Liver (tissue), 9 donors: ENCODE measurements around the gene KCNA4. TPM values are rescaled to one million over a fixed set of nuclear protein-coding genes. Genes with fewer than 3 reads are reported as not detected.

Source experiments
- DNase-seq: peaks from one replicate; pipeline ENCODE4 v3.0.0-alpha.2; 2017; ENCODE audit warnings: low spot score
- H3K27ac ChIP-seq, 2 donors: one replicate each; pipeline ENCODE4 v1.7.0; 2013; ENCODE audit warnings: inconsistent platforms in 2 of 2, low read length in 2 of 2, control low read depth in 1 of 2, low read depth in 1 of 2, mild to moderate bottlenecking in 1 of 2
- H3K27me3 ChIP-seq, 4 donors: one replicate each; pipeline versions ENCODE4 v1.6.1 to v1.7.0; 2013; ENCODE audit warnings: low read length in 3 of 4, inconsistent platforms in 1 of 4, mild to moderate bottlenecking in 1 of 4, moderate library complexity in 1 of 4; ENCODE audit not compliant: control insufficient read depth in 4 of 4, insufficient read depth in 4 of 4
- H3K36me3 ChIP-seq, 4 donors: one replicate each; pipeline versions ENCODE4 v1.6.1 to v1.7.0; 2013; ENCODE audit warnings: low read length in 3 of 4, mild to moderate bottlenecking in 3 of 4, low read depth in 1 of 4, moderate library complexity in 1 of 4; ENCODE audit not compliant: control insufficient read depth in 4 of 4, insufficient read depth in 3 of 4
- H3K4me1 ChIP-seq, 4 donors: one replicate each; pipeline versions ENCODE4 v1.6.1 to v1.7.0; 2013; ENCODE audit warnings: low read length in 3 of 4, mild to moderate bottlenecking in 3 of 4, moderate library complexity in 1 of 4; ENCODE audit not compliant: control insufficient read depth in 4 of 4, insufficient read depth in 4 of 4
- H3K4me3 ChIP-seq, 3 donors: one replicate each; pipeline versions ENCODE4 v1.6.1 to v1.7.0; 2013; ENCODE audit warnings: low read length in 3 of 3, control low read depth in 1 of 3, low read depth in 1 of 3, mild to moderate bottlenecking in 1 of 3
- H3K9ac ChIP-seq, 2 donors: one replicate each; pipeline ENCODE4 v1.7.0; 2013; ENCODE audit warnings: low read length in 2 of 2, mild to moderate bottlenecking in 2 of 2, moderate library complexity in 2 of 2, control low read depth in 1 of 2, low read depth in 1 of 2
- H3K9me3 ChIP-seq, 4 donors: one replicate each; pipeline versions ENCODE4 v1.6.1 to v1.7.0; 2013; ENCODE audit warnings: low read length in 3 of 4; ENCODE audit not compliant: control insufficient read depth in 4 of 4
- EGR1 ChIP-seq, 2 donors: IDR thresholded peaks; 2 replicates each; pipeline ENCODE4 v1.6.1; 2016 to 2018; ENCODE audit warnings: antibody characterized with exemption in 2 of 2, low read depth in 2 of 2
- FOXA2 ChIP-seq: IDR thresholded peaks from 2 replicates; pipeline ENCODE4 v1.6.1; 2016; ENCODE audit warnings: antibody characterized with exemption
- HNF4A ChIP-seq, 2 donors: conservative IDR thresholded peaks; 2 replicates each; pipeline ENCODE4 v1.6.1; 2016; ENCODE audit warnings: antibody characterized with exemption in 2 of 2, mild to moderate bottlenecking in 2 of 2
- JUND ChIP-seq, 2 donors: IDR thresholded peaks; 2 replicates each; pipeline ENCODE4 v1.6.1; 2016; ENCODE audit warnings: antibody characterized with exemption in 2 of 2
- NR2F2 ChIP-seq: IDR thresholded peaks from 2 replicates; pipeline ENCODE4 v1.6.1; 2016; ENCODE audit warnings: antibody characterized with exemption
- RXRA ChIP-seq, 2 donors: IDR thresholded peaks; 2 replicates each; pipeline ENCODE4 v1.6.1; 2017 to 2018; ENCODE audit warnings: antibody characterized with exemption in 2 of 2, mild to moderate bottlenecking in 1 of 2
- SP1 ChIP-seq: IDR thresholded peaks from 2 replicates; pipeline ENCODE4 v1.6.1; 2018; ENCODE audit warnings: antibody characterized with exemption, mild to moderate bottlenecking
- TAF1 ChIP-seq: conservative IDR thresholded peaks from 2 replicates; pipeline ENCODE4 v1.6.1; 2016; ENCODE audit warnings: antibody characterized with exemption, mild to moderate bottlenecking
- YY1 ChIP-seq: IDR thresholded peaks from 2 replicates; pipeline ENCODE4 v1.6.1; 2016; ENCODE audit warnings: antibody characterized with exemption, mild to moderate bottlenecking
- WGBS: extraction: QIAGEN DNeasy Blood & Tissue Kit; methylation state at CpG from one replicate; pipeline ENCODE4 v1.1.7; 2013; 5-methylcytosine and 5-hydroxymethylcytosine counted together
- polyA plus RNA-seq, 2 donors: library from polyadenylated mRNA; stranded (reverse) in 1 of 2; unstranded in 1 of 2; fragments of 200-250 nt in 1 of 2; fragments of >200 nt in 1 of 2; fragmentation: Nextera tagmentation in 1 of 2; extraction: Ambion mirVana in 1 of 2; gene quantifications; one replicate each; pipeline versions ENCODE4 v1.2.1 to v1.2.3, GENCODE V29; 2013 to 2015
- total RNA-seq, 2 donors: library from RNA; depleted of rRNA; stranded (reverse); fragments of >200 nt; gene quantifications; one replicate each; pipeline ENCODE4 v1.2.3, GENCODE V29; 2014
- TF ChIP-seq, protein P1 (sequence below): IDR thresholded peaks from 2 replicates; pipeline ENCODE4 v1.6.1; 2016; ENCODE audit warnings: antibody characterized with exemption
- TF ChIP-seq, protein P2 (sequence below): IDR thresholded peaks from 2 replicates; pipeline ENCODE4 v1.6.1; 2016; ENCODE audit warnings: antibody characterized with exemption, mild to moderate bottlenecking
- TF ChIP-seq, protein P3 (sequence below): IDR thresholded peaks from 2 replicates; pipeline ENCODE4 v1.6.1; 2016; ENCODE audit warnings: antibody characterized with exemption
- TF ChIP-seq, protein P4 (sequence below): fragments of 150-350 bp; IDR thresholded peaks from 2 replicates; pipeline ENCODE4 v1.5.1; 2017; ENCODE audit warnings: improper control_type of control experiment, low read depth, low read length; ENCODE audit not compliant: missing input control
- TF ChIP-seq, protein P5 (sequence below): IDR thresholded peaks from 2 replicates; pipeline ENCODE4 v1.6.1; 2016; ENCODE audit warnings: antibody characterized with exemption
- donor health status: healthy.
- donor health status: healthy.
- donor health status: healthy.
- donor health status: healthy.
- donor health status: healthy.

The KCNA4 gene
- total and polyA plus RNA-seq, 4 donors, result 0.05 to 0.59 TPM; not detected in 2

DNA sequence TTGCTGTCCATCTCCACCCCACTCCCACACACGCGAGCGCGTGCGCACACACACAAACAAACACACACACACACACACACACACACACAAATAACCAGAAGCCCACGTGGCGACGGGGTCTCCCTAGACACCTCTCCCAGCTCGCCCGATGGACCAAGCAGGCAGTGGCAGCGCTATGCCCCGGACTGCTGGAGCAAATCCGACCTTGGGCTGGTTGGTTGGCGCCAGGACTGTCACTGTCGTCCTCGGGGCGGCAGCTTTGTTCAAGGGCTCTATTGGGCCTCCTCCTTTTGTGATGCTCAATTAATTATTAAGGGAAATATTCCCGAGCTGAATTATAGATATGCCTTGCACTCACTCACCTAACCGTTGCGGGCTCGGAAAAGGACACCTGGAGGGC lies 1.7 kb upstream of the KCNA4 start:
- Histone ChIP-seq H3K36me3 (no peaks in the 10 kb centered on the region), H3K27me3 (peaks cover 2 to 10% (median 8%) of the 10 kb centered on the region in 4 donors), H3K9me3 (no peaks in the 10 kb centered on the region), H3K4me1 (peaks cover 0 to 4% (median under 1%) of the 10 kb centered on the region in 4 donors), H3K9ac (no peak overlapping the region), H3K4me3 (no peak overlapping the region), H3K27ac (no peak overlapping the region)
- TF ChIP-seq, protein P1, sequence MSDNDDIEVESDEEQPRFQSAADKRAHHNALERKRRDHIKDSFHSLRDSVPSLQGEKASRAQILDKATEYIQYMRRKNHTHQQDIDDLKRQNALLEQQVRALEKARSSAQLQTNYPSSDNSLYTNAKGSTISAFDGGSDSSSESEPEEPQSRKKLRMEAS, result no peak
- no peak for TF ChIP-seq JUND (IDR thresholded peaks at IDR 0.05)
- TF ChIP-seq, protein P2, sequence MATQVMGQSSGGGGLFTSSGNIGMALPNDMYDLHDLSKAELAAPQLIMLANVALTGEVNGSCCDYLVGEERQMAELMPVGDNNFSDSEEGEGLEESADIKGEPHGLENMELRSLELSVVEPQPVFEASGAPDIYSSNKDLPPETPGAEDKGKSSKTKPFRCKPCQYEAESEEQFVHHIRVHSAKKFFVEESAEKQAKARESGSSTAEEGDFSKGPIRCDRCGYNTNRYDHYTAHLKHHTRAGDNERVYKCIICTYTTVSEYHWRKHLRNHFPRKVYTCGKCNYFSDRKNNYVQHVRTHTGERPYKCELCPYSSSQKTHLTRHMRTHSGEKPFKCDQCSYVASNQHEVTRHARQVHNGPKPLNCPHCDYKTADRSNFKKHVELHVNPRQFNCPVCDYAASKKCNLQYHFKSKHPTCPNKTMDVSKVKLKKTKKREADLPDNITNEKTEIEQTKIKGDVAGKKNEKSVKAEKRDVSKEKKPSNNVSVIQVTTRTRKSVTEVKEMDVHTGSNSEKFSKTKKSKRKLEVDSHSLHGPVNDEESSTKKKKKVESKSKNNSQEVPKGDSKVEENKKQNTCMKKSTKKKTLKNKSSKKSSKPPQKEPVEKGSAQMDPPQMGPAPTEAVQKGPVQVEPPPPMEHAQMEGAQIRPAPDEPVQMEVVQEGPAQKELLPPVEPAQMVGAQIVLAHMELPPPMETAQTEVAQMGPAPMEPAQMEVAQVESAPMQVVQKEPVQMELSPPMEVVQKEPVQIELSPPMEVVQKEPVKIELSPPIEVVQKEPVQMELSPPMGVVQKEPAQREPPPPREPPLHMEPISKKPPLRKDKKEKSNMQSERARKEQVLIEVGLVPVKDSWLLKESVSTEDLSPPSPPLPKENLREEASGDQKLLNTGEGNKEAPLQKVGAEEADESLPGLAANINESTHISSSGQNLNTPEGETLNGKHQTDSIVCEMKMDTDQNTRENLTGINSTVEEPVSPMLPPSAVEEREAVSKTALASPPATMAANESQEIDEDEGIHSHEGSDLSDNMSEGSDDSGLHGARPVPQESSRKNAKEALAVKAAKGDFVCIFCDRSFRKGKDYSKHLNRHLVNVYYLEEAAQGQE, result no peak
- TF ChIP-seq, protein P3, sequence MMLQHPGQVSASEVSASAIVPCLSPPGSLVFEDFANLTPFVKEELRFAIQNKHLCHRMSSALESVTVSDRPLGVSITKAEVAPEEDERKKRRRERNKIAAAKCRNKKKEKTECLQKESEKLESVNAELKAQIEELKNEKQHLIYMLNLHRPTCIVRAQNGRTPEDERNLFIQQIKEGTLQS, result no peak
- no peak for TF ChIP-seq NR2F2
- TF ChIP-seq, protein P4, sequence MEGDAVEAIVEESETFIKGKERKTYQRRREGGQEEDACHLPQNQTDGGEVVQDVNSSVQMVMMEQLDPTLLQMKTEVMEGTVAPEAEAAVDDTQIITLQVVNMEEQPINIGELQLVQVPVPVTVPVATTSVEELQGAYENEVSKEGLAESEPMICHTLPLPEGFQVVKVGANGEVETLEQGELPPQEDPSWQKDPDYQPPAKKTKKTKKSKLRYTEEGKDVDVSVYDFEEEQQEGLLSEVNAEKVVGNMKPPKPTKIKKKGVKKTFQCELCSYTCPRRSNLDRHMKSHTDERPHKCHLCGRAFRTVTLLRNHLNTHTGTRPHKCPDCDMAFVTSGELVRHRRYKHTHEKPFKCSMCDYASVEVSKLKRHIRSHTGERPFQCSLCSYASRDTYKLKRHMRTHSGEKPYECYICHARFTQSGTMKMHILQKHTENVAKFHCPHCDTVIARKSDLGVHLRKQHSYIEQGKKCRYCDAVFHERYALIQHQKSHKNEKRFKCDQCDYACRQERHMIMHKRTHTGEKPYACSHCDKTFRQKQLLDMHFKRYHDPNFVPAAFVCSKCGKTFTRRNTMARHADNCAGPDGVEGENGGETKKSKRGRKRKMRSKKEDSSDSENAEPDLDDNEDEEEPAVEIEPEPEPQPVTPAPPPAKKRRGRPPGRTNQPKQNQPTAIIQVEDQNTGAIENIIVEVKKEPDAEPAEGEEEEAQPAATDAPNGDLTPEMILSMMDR, result no peak
- no peak for TF ChIP-seq RXRA (IDR thresholded peaks at IDR 0.05)
- TF ChIP-seq SP1, result no peak
- TF ChIP-seq TAF1, result no peak
- no peak for TF ChIP-seq FOXA2
- no peak for TF ChIP-seq HNF4A (conservative IDR thresholded peaks at IDR 0.05)
- TF ChIP-seq, protein P5, sequence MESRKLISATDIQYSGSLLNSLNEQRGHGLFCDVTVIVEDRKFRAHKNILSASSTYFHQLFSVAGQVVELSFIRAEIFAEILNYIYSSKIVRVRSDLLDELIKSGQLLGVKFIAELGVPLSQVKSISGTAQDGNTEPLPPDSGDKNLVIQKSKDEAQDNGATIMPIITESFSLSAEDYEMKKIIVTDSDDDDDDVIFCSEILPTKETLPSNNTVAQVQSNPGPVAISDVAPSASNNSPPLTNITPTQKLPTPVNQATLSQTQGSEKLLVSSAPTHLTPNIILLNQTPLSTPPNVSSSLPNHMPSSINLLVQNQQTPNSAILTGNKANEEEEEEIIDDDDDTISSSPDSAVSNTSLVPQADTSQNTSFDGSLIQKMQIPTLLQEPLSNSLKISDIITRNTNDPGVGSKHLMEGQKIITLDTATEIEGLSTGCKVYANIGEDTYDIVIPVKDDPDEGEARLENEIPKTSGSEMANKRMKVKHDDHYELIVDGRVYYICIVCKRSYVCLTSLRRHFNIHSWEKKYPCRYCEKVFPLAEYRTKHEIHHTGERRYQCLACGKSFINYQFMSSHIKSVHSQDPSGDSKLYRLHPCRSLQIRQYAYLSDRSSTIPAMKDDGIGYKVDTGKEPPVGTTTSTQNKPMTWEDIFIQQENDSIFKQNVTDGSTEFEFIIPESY, result no peak
- no peak for TF ChIP-seq EGR1 (IDR thresholded peaks at IDR 0.05; ENCODE audit: low read depth in 2 of 2)
- DNase-seq, result no peak
- 9% methylated on average over 21 of the region's 21 CpGs for WGBS

DNA sequence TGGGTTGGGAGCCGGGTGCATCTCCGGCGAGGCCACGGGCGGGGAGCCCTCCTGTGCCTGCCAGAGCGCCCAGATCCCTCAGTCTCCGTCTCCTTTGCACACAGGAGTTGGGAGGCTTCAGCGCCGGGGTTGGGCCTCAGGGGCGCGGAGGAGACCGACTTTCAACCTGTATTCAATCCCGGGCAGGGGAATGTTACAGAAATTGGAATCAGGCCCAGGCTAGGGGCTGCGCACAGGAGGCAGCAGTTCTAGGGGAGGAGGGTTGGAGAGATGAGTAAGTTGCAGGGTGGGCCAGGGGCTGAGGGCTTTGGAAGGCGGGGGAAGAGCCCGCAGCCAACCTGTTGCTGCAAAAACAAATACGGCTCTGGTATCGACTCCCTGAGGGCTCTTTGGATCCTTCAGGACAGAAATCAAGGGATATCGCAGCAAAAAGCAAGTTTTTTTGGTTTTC lies 640 bp upstream of the KCNA4 start:
- H3K9me3 ChIP-seq, result no peaks in the 10 kb centered on the region
- 7% methylated on average over 19 of the region's 19 CpGs for WGBS
- H3K9ac ChIP-seq, result no peak overlapping the region
- H3K27ac ChIP-seq, result no peak overlapping the region
- H3K27me3 ChIP-seq, result peaks cover 2 to 10% (median 8%) of the 10 kb centered on the region in 4 donors
- H3K36me3 ChIP-seq, result no peaks in the 10 kb centered on the region
- TF ChIP-seq, protein P2, result no peak
- TF ChIP-seq, protein P5, result no peak
- TF ChIP-seq FOXA2 (no peak), YY1 (no peak)
- DNase-seq, result no peak
- H3K4me1 ChIP-seq, result peaks cover 0 to 4% (median under 1%) of the 10 kb centered on the region in 4 donors
- H3K4me3 ChIP-seq, result no peak overlapping the region
